ENCODE results near the gene FOSL2. TPM values are rescaled to one million over a fixed set of nuclear protein-coding genes. Genes with fewer than 3 reads are reported as not detected.

FOSL2 gene
- total RNA-seq, result 15.3 and 44.5 TPM in 2 replicates

DNA sequence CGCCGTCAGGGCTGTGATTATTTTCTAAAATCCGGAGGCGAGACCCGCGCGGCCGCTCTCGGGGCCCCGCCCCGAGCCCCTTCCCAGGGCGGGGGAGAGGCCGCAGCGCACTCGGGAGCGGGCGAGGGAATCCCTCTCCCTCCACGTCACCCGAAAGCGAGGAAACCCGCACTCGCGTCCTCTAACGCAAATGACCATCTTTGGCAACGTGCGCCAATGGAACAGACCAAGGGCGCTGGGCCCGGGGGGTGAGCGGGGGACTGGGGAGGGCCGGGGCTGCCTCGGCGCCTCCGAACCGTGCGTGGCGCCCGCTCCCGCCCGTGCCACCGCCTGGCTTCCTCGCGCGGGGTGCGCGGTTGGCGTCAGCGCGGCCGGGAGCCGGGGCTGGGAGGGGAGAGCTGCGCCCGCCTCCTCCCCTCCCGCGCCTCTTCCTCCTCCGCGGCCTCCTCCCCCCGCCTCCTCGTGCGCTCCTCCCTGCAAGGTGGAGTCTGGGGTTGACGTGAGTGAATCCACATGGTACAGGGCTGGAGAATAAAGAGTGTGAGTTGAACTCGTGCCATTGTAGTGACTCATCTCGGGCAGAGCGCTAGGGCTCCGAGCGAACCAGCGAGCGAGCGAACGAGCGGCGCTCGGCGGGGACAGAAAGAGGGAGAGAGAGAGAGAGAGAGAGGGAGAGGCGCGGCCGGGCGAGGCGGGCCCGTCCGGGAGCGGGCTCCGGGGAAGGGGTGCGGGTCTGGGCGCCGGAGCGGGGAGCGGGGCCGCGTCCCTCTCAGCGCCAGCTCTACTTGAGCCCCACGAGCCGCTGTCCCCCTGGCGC, at the start of gene FOSL2:
FOSL2 (plus strand) TSS at position 562 of the 817 bp plus-strand sequence. CDS start 863 bp downstream, outside the sequence.

Other genes with a start within 250 kb of the FOSL2 start
- gene PLB1, start 103.2 kb downstream of the FOSL2 start, total RNA-seq, result 0.30 and 0.65 TPM in 2 replicates